GM21390 (cell line): Measurements from ENCODE around the gene SPATA32.
A peak's percentile ranks its signal among the peaks of the same experiment; 100 is the strongest.

ENCODE experiments used
- ATAC-seq: cut with Tn5 transposase; IDR thresholded peaks from one replicate; pipeline ENCODE4 v1.9.1; 2021; ENCODE audit not compliant: unreplicated experiment

SPATA32 gene

GRCh38 chr17:45230410-45230786 is 31.5 kb downstream of the SPATA32 start:
- no peak for ATAC-seq

DNA sequence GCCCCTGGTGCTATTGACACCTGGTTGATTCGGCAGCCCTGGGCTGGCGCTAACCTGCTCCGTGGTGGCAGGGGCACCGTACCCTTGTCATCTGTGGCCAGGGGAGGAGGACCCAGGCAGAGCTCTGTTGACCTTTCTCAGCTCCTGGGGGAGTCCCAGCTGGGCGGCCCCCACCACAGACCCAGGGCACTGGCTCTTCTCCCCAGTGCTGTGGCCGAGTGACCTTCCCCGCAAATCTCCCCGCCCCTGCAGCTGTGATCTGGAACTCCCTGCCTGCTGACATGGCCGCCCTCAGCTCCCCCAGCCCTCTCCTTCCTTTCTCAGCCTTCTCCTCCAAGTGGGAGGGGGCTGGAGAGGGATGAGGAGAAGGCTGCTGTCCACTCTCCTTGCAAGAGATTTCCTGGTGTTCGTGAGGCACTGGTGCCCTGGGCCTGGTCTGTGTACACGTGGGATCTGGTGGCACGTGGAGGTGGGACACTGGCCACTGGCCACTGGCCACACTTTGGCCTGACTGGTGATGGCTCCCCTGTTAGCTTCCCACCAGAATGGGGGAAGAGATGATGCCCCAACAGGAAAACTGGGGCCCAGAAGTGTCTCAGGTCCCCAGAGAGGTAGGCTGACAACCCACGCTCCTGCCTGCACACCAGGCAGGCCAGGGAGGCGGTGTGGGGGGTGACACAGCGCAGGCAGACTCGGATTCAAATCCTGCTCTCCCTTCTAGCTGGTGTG is 32.0 kb downstream of the SPATA32 start:
- no peak for ATAC-seq

- peak; percentile 28 for ATAC-seq
Measured at GRCh38 chr17:45228763-45229539, 32.9 kb downstream of the SPATA32 start.

- no peak for ATAC-seq
Measured at GRCh38 chr17:45227926-45228762, 33.8 kb downstream of the SPATA32 start.

DNA sequence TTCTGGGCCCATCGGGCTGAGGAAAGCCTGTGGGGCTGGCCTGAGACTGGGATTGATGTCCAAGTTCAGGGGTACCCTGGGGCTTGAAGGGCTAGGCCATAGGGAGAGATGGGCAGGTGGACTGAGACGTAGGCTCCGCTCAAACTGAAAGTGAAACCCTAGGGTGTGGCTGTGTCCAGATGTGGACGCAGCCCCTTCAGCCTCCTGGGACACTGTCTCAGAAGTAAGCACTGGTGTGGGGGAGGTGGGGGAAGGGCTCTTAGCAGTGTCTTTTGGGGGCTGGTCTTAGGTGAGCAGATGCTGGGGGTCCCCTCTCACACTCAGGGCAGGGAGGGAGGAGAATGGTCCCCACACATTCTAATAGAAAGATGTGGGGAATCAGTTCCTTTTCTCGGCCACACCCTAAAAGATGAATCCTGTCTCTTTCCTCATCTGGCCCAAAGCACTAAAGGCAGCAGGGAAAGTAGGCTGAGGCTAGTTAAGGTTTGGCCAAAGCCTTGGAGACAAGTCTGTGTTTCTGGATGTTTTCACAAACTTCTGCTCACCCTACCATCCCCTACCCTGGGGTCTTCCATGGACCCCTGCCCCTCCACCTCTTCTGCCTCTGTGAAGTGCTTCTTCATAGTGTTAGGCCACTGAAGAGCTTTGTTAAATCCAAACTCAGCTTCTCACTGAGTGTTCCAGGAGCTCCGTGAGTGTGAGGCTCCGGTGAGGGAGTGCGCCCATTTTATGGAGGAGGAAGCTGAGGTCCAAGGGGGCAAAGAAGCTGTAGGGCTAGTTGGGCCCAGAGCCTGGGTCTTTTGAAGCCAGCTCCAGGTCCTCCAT is 34.6 kb downstream of the SPATA32 start:
- no peak for ATAC-seq

DNA sequence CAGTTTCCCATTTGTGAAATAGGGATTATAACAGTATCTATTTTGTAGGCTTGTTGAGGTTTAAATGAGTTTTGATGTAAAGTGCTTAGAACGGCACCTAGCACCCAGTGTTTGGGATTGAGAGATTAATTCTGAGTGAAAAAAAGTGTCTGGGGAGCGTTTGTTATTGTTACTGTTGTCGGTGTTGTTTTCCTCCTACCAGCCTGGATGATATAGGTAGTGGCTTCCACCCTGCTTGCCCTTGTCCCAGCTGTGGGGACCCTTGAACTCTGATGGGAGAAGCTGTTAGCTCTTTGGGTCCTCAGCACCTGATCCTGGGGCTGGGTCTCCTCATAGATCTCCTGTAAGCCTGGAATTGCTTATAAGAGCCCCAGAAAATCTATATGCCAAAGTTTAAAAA is 35.3 kb downstream of the SPATA32 start:
- no peak for ATAC-seq

DNA sequence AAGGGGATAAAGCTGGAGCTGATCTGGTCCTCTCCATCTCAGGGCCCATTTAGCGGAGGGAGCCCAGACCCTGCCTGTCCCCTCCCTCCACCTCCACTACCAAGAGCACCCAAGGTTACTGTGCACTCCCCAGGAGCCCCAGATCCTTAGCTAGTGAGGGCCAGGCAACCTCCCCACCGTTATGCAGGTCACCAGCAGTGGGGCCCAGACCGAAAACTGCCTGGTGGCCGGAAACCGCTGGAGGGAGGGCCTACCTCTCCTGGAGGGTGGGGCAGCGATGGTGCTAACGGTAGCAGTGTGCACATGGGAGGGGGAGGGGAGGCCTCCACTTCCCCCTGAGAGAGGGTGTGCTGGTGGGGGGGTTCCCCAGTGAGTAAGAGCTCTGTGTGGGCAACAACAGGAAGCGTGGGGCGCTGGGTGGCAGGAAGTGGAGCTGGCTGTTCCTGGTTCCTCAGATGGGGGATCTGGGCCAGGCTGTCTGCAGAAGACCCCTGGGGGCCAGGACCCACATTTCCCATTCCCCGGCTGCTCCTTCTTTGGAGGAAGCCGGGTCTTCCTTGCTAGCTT is 35.8 kb downstream of the SPATA32 start:
- ATAC-seq, result peak; percentile 44

DNA sequence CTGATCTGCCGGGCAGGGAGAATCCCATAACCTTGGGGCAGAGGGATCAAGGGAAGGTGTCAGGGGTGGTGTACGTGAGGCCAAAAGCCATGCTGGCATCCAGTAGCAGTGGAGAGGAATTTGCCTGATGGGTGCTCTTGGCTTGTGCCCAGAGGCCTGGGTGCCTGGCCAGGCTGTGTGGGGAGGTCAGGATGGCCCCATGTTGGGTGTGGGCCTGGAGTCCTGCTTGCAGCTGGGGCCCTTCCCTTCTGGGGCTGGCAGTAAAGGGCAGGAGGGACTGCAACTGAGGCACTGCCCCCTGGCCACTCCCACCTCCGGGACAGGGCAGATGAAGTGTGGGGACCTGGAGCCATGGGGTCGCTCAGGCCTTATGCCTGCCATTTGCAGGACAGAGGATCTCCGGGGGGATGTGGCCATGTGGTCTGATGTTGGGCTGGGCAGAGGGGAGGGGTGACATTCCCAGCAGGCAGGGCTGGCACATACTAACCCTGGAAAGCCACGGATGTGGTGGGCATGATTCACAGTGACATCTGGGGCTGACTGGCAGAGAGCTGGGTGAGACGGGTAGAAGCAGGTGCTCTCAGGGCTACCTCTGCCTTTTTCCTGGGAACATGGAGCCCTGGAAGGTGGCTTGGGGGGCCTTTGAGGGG is 36.7 kb downstream of the SPATA32 start:
- no peak for ATAC-seq

GRCh38 chr17:45224671-45225050 is 37.2 kb downstream of the SPATA32 start:
- ATAC-seq, result no peak

DNA sequence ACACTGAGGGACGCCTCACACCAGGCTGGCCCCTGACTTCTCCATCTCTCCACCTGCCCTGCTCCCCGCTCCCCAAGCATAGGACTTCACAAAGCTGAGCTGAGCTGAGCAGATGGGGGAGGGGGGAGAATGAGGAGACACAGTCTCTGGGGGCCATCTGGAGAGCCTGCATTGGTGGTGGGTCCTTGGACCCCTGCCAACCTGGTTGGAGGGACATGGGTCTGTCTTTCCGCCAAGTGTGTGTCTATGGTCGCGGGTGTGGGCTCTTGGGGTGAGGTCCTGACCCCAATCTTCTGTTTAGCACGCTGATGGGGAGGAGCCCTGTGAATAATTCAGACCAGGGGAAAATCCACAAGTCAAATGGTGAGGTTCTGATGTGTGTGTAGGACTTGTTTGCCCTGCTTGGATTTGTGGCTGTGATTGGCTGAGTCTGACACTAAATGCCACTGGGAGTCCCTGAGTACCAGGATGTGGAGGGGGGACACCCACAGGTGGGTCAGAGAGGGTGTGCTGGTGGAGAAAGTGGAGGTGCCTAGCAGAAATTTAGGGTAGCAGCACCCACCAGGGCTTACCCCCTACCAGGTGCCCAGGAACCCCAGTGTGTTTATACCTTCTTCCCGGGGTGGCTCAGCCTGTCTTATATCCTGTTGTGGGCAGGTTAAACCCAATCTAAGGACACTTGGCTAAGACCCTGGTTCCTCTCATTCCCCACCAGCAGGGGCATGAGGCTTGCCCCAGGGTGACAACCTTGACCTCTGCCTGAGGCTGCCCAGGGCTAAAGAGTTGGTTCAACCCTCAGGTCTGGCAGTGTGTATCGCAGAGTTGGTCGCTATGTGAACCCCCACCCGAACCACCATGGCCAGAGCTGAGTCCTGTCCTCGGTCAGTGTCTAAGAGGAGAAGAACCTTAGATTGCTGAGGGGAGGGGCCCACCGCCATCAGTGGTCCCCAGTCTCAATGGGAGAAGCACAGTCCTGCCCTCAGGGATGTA is 38.1 kb downstream of the SPATA32 start:
- ATAC-seq, result no peak

DNA sequence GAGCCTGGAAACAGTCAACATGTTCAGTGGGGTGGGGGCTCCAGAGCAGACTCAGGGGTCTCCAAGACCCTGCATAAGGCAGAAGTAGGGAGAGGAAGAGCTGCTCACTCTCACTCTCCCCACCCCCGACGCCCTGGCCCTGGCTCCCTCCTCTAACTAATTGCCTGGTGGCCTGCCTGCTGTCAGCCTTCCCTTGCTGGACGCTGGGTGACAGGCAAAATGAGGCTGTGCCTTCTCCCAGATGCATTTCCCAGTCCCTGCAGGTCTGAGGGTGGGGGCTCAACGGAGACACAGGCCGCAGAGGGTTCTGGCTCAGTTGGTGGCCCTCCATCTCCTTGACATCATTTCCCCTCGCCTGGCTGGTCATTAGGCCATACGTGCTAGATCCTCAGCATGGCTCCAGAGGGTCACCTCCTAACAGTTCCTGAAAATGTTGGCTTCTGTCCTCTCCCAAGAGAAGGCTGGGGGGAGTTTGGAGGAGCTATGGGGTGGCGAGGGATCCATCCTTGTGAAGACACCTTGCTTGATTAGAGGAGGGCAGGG is 38.8 kb downstream of the SPATA32 start:
- ATAC-seq, result no peak

DNA sequence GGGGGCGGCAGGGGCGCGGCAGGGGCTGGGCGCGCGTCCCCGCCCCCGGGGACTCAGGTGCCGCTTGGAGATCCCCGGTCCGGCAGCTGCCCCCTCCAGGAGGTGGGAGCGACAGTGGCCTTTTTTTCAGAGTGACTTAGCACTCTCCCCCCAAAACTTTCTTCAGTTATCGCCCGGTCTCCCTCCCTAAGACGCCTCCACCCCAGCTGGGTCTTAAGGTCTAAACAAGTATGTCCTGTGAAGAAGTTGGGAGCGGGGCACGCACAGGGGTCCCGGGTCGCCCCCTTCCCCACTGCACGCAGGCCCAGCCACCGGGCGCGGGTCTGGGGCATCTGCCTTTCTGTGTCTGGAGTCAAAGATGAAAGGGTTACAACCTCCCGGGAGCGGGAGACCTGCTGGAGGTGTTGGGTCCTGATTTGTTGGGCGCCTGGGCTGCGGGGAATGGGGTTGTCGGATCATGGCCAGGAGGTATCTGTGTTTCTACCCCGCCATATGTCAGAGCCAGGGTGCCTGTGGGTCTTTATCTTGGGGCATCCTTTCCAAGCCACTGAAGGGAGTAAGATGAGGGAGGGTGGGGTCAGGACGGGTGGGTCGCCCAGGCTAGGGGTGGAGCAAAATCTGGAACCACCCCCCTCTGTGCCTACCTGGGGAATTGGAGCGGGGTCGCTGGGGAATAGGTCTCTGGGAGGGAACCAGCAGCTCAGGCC is 39.5 kb downstream of the SPATA32 start:
- no peak for ATAC-seq

DNA sequence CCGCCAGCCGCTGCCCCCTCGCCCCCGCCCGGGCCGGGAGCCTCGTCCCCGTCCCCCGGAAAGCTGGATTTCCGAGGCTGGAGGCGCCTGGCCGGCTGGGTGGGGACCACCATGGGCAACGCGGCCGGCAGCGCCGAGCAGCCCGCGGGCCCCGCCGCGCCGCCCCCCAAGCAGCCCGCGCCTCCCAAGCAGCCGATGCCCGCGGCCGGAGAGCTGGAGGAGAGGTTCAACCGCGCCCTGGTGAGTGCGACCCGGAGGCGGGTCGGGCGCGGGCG is 39.9 kb downstream of the SPATA32 start:
- ATAC-seq, result no peak

DNA sequence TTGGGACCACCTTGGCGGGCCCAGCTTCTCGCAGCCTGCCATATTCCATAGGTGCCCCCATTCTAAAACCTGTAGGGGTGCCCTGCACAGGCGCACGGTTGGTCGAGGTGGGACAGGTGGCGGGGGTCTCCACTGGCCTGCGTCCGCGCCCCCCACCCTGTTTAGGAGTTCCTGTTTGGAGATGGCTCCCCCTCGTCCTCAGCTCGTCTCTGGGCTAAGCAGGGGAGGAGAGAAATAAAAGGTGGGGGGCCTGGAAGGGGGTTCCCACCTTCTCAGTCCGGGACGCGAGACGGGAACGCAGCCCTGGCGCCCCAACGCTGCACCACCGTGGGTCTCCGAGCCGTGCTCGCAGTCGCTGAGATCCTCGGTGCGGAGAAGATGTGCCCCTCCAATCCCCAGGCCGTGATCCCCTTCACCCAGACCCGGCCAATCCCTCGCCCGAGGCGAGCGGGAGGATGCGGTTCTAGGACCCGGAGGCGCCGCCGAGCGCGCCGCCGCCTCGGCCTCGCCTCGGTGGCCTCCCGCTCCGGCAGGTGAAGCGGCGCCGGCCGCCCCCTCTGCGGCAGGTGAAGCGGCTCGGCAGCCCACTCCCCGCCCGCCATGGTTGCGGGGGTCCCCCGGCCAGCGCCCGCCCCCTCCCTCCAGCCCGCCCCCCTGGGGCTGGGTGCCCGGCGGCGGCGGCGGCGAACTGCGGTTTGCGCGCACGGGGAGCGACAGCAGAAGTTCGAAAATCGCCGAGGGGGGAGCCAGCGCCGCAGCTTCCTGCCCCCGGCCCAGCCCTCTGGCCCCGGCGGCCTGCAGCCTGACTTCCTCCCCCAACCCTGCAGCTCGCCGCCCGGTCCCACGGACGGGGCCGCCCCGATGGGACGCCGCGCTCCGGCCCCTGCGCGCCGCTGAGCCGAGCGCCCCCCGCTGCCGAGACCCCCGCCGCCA is 40.5 kb downstream of the SPATA32 start, which contains the start of gene FMNL1:
Gene FMNL1 (plus strand): TSS at position 805 of the 933 bp plus-strand sequence. CDS start 240 bp downstream, outside the sequence.
- no peak for ATAC-seq

DNA sequence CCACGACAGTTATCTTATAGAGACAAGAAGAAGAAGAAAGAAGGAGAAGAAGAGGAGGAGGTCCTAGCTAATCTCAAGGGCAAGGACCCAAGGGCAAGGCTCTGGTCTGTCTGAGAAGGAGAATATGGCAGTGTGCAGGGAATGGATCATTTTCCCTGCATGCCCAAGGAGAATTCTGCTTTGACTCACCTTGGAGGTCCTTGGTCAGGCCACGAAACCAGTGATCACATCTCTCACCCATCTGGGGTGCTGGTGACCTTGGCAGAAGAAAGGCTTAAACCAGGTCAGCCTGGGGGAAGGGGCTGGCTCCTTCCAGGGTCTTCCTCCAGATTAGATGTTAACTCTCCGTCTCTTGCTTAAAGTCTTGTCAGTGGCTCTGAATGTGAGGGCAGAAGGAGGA is 41.8 kb downstream of the SPATA32 start:
- no peak for ATAC-seq

GRCh38 chr17:45218895-45219661 is 42.8 kb downstream of the SPATA32 start:
- no peak for ATAC-seq
